ENCODE data around the gene GSTM2. TPM values are rescaled to one million over a fixed set of nuclear protein-coding genes. Genes with fewer than 3 reads are reported as not detected.
"Not testable (repeated sequence)": the region's sequence is repeated elsewhere in the genome, so short reads cannot be mapped to it uniquely, and the experiment has no call there.

The GSTM2 gene
- total RNA-seq, 1 donor from 2014 or later = 37.3 TPM

DNA sequence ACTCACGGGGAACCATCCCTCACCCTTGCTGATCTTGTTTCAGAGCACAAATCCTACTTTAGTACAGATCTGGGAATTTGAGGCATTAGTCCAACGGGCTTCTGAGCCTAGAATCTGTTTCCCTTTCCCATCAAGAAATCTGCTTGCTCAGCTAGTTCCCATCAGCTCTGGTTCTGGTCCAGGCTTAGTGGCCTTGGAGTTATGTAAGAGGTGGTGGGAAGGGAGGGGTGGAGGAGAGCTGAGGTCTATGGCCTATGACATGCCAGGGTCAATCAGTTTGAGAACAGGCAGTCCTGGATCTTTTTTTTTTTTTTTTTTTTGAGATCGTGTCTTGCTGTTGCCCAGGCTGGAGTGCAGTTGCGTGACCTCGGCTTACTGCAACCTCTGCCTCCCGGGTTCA is 23.9 kb downstream of the GSTM2 start:
- H3K36me3 ChIP-seq = no peaks in the 10 kb centered on the region
- H3K4me3 ChIP-seq = no peak overlapping the region
- TF ChIP-seq CTCF (IDR thresholded peaks at IDR 0.05) = no peak
- intact Hi-C loops (cut with DNase I) = no loop called here
- H3K27me3 ChIP-seq = no peaks in the 10 kb centered on the region
- H3K9me3 ChIP-seq = no peaks in the 10 kb centered on the region
- no peaks in the 10 kb centered on the region for H3K4me1 ChIP-seq
- no peak overlapping the region for H3K27ac ChIP-seq
- ATAC-seq (no peak), DNase-seq (no peak)

DNA sequence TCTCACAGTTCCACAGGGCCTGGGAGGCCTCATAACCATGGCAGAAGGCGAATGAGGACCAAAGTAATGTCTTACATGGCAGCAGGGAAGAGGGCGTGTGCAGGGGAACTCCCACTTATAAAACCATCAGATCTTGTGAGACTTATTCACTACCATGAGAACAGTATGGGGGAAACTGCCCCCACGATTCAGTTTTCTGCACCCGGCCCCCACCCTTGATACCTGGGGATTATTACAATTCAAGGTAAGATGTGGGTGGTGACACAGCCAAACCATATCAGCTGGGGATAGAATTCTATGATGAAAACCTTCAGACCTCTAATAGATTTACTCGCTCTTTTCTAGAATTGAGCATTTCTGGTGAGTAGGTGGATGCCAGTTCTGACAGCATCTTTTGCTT is 26.5 kb downstream of the GSTM2 start:
- intact Hi-C loops (cut with DNase I); H3K27ac ChIP-seq; H3K4me3 ChIP-seq; H3K4me1 ChIP-seq; ATAC-seq; DNase-seq; H3K9me3 ChIP-seq; H3K27me3 ChIP-seq; H3K36me3 ChIP-seq: not testable (repeated sequence)

DNA sequence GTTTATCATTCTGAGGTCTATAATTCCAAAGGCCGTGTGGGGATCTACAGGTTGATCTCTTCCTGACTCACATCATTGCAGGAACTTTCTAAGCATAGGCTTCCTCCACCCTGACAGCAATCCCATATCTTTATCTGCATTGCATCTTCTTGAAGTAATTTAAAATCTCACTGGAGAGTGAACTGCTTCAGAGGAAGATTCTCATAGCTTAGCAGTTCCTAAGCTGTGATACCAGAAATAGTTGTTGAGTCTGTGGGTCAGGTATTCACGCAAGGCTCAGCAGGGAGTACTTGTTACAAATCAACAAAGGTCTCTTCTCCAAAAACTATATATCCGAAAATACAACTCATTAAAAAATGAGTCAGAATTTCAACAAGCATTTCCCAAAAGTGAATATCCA is 27.3 kb downstream of the GSTM2 start:
- H3K4me1 ChIP-seq; DNase-seq; ATAC-seq; H3K9me3 ChIP-seq; H3K4me3 ChIP-seq; intact Hi-C loops (cut with DNase I); H3K27ac ChIP-seq; H3K27me3 ChIP-seq; H3K36me3 ChIP-seq: not testable (repeated sequence)

DNA sequence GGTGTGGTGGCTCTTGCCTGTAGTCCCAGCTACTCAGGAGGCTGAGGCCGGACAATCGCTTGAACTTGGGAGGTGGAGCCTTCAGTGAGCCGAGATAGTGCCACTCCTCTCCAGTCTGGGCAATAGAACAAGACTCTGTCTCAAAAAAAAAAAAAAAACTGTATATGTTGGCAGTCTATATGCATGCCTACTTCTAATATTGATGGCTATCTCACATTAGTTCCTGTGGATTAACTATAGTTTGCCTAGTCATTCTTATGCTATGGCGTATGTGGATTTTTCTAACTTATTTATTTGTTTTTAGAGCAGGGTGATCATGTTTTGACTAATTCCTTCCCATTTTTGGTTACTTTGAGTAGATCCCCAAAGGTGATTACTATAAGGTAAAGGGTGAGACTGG is 29.2 kb downstream of the GSTM2 start:
- no peaks in the 10 kb centered on the region for H3K4me1 ChIP-seq
- no peak for ATAC-seq
- no peak overlapping the region for H3K4me3 ChIP-seq
- intact Hi-C loops (cut with DNase I) = no loop called here
- TF ChIP-seq CTCF (IDR thresholded peaks at IDR 0.05) = no peak
- H3K27ac ChIP-seq = no peak overlapping the region
- no peak for DNase-seq
- no peaks in the 10 kb centered on the region for H3K9me3 ChIP-seq
- H3K27me3 ChIP-seq = no peaks in the 10 kb centered on the region
- no peaks in the 10 kb centered on the region for H3K36me3 ChIP-seq

- H3K36me3 ChIP-seq; intact Hi-C loops (cut with DNase I); ATAC-seq: not testable (repeated sequence)
Observed at GRCh38 chr1:109697861-109698260, 30.0 kb downstream of the GSTM2 start.

GRCh38 chr1:109702940-109703339 is 35.1 kb downstream of the GSTM2 start:
- ATAC-seq; H3K4me3 ChIP-seq; H3K9me3 ChIP-seq; H3K36me3 ChIP-seq; H3K27ac ChIP-seq; H3K27me3 ChIP-seq; DNase-seq; H3K4me1 ChIP-seq; intact Hi-C loops (cut with DNase I): not testable (repeated sequence)

More at GRCh38 chr1:109697861-109698260, 30.0 kb downstream of the GSTM2 start:
- not testable (repeated sequence) for H3K9me3 ChIP-seq, H3K27ac ChIP-seq, H3K4me3 ChIP-seq, DNase-seq, H3K4me1 ChIP-seq, H3K27me3 ChIP-seq

DNA sequence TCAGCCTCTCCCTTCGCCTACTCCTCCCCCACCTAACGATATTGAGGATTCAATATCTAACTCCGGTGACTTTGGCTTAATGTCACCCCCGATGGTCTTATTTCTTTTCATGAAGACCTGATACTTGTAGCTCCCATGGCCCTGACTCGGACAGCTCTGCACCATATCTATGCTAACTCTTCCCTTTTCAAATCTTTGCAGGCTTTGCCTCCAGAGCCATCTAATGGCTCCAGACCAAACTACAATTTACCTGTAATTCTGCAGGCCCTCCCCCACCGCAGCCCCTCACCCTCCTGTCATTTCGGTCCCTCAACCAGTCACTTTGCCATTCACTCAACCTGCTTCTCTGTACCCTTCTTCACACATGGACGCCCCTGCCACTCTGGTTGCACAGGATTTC is 36.3 kb downstream of the GSTM2 start:
- DNase-seq (no peak), ATAC-seq (no peak)
- Histone ChIP-seq H3K27me3 (no peaks in the 10 kb centered on the region), H3K4me3 (no peak overlapping the region), H3K36me3 (no peaks in the 10 kb centered on the region), H3K27ac (no peak overlapping the region), H3K4me1 (no peaks in the 10 kb centered on the region), H3K9me3 (no peaks in the 10 kb centered on the region)
- TF ChIP-seq CTCF (IDR thresholded peaks at IDR 0.05) = no peak
- intact Hi-C loops (cut with DNase I) = no loop called here

- Histone ChIP-seq H3K27ac (no peak overlapping the region), H3K4me1 (no peaks in the 10 kb centered on the region), H3K36me3 (no peaks in the 10 kb centered on the region), H3K4me3 (no peak overlapping the region), H3K27me3 (no peaks in the 10 kb centered on the region), H3K9me3 (no peaks in the 10 kb centered on the region)
- no peak for TF ChIP-seq CTCF (IDR thresholded peaks at IDR 0.05)
- intact Hi-C loops (cut with DNase I) = no loop called here
- DNase-seq (no peak), ATAC-seq (no peak)
Observed at GRCh38 chr1:109705411-109705810, 37.6 kb downstream of the GSTM2 start.

DNA sequence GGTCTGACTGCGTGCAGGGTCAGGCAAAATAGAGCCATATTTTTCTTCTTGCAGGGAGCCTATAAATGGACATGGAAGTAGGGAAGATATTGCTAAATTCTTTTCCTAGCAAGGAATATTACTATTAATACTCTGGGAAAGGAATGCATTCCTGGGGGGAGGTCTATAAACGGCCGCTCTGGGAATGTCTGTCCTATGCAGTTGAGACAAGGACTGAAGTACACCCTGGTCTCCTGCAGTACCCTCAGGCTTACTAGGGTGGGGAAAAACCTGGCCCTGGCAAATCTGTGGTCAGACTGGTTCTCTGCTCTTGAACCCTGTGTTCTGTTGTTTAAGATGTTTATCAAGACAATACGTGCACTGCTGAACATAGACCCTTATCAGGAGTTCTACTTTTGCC is 41.1 kb downstream of the GSTM2 start:
- H3K4me3 ChIP-seq; H3K36me3 ChIP-seq; H3K4me1 ChIP-seq; H3K9me3 ChIP-seq; H3K27me3 ChIP-seq; intact Hi-C loops (cut with DNase I); DNase-seq; H3K27ac ChIP-seq; ATAC-seq: not testable (repeated sequence)

DNA sequence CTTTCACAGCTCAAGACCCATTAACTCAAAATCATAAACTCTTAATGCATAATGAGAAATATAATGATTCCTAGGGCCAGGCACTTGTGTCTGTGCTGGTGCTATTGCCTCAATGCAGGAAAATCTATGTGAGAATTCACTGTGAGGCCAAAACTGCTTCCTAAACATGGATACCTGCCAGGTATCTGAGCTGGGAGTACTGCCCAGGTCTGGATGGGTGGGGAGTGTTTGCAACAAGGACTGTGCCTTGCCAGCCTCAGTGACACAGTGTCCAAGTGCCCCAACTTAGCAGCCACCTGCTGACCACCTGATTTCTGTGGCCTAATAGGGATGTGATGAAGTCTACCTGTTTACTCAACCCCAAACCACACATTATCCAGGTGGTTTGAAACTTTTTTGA is 42.0 kb downstream of the GSTM2 start:
- intact Hi-C loops (cut with DNase I); H3K4me1 ChIP-seq; H3K36me3 ChIP-seq; H3K9me3 ChIP-seq; H3K27ac ChIP-seq; H3K27me3 ChIP-seq; DNase-seq; H3K4me3 ChIP-seq: not testable (repeated sequence)
- peak; percentile 21 for ATAC-seq

GRCh38 chr1:109711593-109712320 is 43.9 kb downstream of the GSTM2 start, which contains the start of gene GSTM5:
TSS of gene GSTM5 (plus strand) at chr1:109712251. CDS start at chr1:109712313, 62 bp downstream.
- H3K27ac ChIP-seq; H3K36me3 ChIP-seq; H3K9me3 ChIP-seq; H3K4me1 ChIP-seq; intact Hi-C loops (cut with DNase I); H3K27me3 ChIP-seq: not testable (repeated sequence)
- ATAC-seq (peak; percentile 49), DNase-seq (peak; percentile 62)
- peak within 1 kb of the TSS; percentile 38 for H3K4me3 ChIP-seq

Measured in upper lobe of right lung (tissue), 1 donor.